CD14-positive monocyte (primary cell): ENCODE results near the gene ZDHHC9. TPM values are rescaled to one million over a fixed set of nuclear protein-coding genes. Genes with fewer than 3 reads are reported as not detected.

Experiments used
- DNase-seq, 3 donors: peaks; one replicate each; pipeline ENCODE4 v3.0.0-alpha.2; 2011 to 2022
- H2AFZ ChIP-seq: 2 replicates; pipeline ENCODE4 v1.6.0; 2012; ENCODE audit warnings: mild to moderate bottlenecking, low read depth, low read length, inconsistent platforms; ENCODE audit not compliant: insufficient read depth, poor library complexity, severe bottlenecking
- H3K27ac ChIP-seq, 2 donors: 1 replicate in 1 of 2; 2 replicates in 1 of 2; pipeline ENCODE4 v1.5.1; 2012 to 2013; ENCODE audit warnings: low read length in 2 of 2, control low read depth in 1 of 2, inconsistent platforms in 1 of 2, low read depth in 1 of 2, mild to moderate bottlenecking in 1 of 2
- H3K27me3 ChIP-seq, 2 donors: one replicate each; pipeline versions ENCODE4 v1.6.0 to v1.6.1; 2011 to 2013; ENCODE audit warnings: low read length in 2 of 2; ENCODE audit not compliant: control insufficient read depth in 2 of 2, insufficient read depth in 2 of 2
- H3K36me3 ChIP-seq, 2 donors: replicated peaks in 1 of 2; 1 replicate in 1 of 2; 2 replicates in 1 of 2; pipeline versions ENCODE4 v1.5.1 to v1.6.1; 2012 to 2013; ENCODE audit warnings: low read length in 2 of 2, control low read depth in 1 of 2, inconsistent platforms in 1 of 2, mild to moderate bottlenecking in 1 of 2; ENCODE audit not compliant: insufficient read depth in 2 of 2, control insufficient read depth in 1 of 2
- H3K4me1 ChIP-seq, 2 donors: 1 replicate in 1 of 2; 2 replicates in 1 of 2; pipeline versions ENCODE4 v1.5.1 to v1.6.1; 2012 to 2013; ENCODE audit warnings: low read length in 2 of 2, control low read depth in 1 of 2, inconsistent platforms in 1 of 2, mild to moderate bottlenecking in 1 of 2, moderate library complexity in 1 of 2; ENCODE audit not compliant: insufficient read depth in 2 of 2, control insufficient read depth in 1 of 2
- H3K4me2 ChIP-seq: replicated peaks from 2 replicates; pipeline ENCODE3; 2012; ENCODE audit warnings: low read length, moderate library complexity, mild to moderate bottlenecking; ENCODE audit not compliant: poor library complexity, severe bottlenecking; ENCODE audit errors: extremely low read depth
- H3K4me3 ChIP-seq, 3 experiments: fragments of 200-600 bp in 1 of 3; sonication (generic) in 1 of 3; replicated peaks in 1 of 3; 1 replicate in 2 of 3; 2 replicates in 1 of 3; pipeline ENCODE4 v1.5.1; 2011 to 2013; ENCODE audit warnings: low read length in 3 of 3, mild to moderate bottlenecking in 3 of 3, control low read depth in 2 of 3, low read depth in 2 of 3, inconsistent platforms in 1 of 3, moderate library complexity in 1 of 3
- H3K79me2 ChIP-seq: 2 replicates; pipeline ENCODE4 v1.6.0; 2012; ENCODE audit warnings: mild to moderate bottlenecking, control low read depth, inconsistent platforms, low read length, moderate library complexity; ENCODE audit not compliant: insufficient read depth
- H3K9ac ChIP-seq: 2 replicates; pipeline ENCODE4 v1.6.0; 2017; ENCODE audit warnings: low read length, mild to moderate bottlenecking; ENCODE audit not compliant: insufficient read depth, poor library complexity, severe bottlenecking
- H3K9me3 ChIP-seq, 2 donors: replicated peaks in 1 of 2; 1 replicate in 1 of 2; 2 replicates in 1 of 2; pipeline versions ENCODE4 v1.5.1 to v1.6.1; 2012 to 2013; ENCODE audit warnings: low read length in 2 of 2, control low read depth in 1 of 2; ENCODE audit not compliant: control insufficient read depth in 1 of 2, insufficient read depth in 1 of 2
- H4K20me1 ChIP-seq: 2 replicates; pipeline ENCODE4 v1.6.0; 2012; ENCODE audit warnings: mild to moderate bottlenecking, low read length, control low read depth, moderate library complexity; ENCODE audit not compliant: insufficient read depth
- H3K27ac Mint-ChIP-seq, 7 donors: one replicate each; pipeline ENCODE4 v1.8.0; 2020; ENCODE audit warnings: mild to moderate bottlenecking in 7 of 7, mixed read lengths in 7 of 7, moderate library complexity in 6 of 7, inconsistent platforms in 2 of 7
- H3K27me3 Mint-ChIP-seq, 3 donors: one replicate each; pipeline ENCODE4 v1.8.0; 2021 to 2022; ENCODE audit warnings: low read depth in 3 of 3, mild to moderate bottlenecking in 3 of 3, mixed read lengths in 3 of 3, moderate library complexity in 3 of 3, inconsistent platforms in 1 of 3
- H3K36me3 Mint-ChIP-seq, 2 donors: one replicate each; pipeline ENCODE4 v1.8.0; 2020; ENCODE audit warnings: mixed read lengths in 2 of 2, inconsistent platforms in 1 of 2, mild to moderate bottlenecking in 1 of 2
- H3K4me1 Mint-ChIP-seq: one replicate; pipeline ENCODE4 v1.8.0; 2020; ENCODE audit warnings: mild to moderate bottlenecking, mixed read lengths
- H3K4me3 Mint-ChIP-seq, 2 donors: one replicate each; pipeline ENCODE4 v1.8.0; 2020; ENCODE audit warnings: mild to moderate bottlenecking in 2 of 2, mixed read lengths in 2 of 2, moderate library complexity in 1 of 2
- H3K9me3 Mint-ChIP-seq, 7 donors: one replicate each; pipeline ENCODE4 v1.8.0; 2020 to 2022; ENCODE audit warnings: mixed read lengths in 7 of 7, mild to moderate bottlenecking in 6 of 7, moderate library complexity in 6 of 7, inconsistent platforms in 2 of 7
- WGBS: methylation state at CpG from one replicate; pipeline ENCODE4 v1.1.5; 2013; ENCODE audit warnings: missing lambda C conversion rate; ENCODE audit not compliant: insufficient coverage; 5-methylcytosine and 5-hydroxymethylcytosine counted together
- intact Hi-C, 2 donors: fragments of 100-400 bp; cut with micrococcal nuclease; formaldehyde crosslinking; loops; one replicate each; pipeline versions ENCODE4 v1.15.0 to v1.15.1; 2023
- polyA plus RNA-seq, 3 donors: library from polyadenylated mRNA; depleted of rRNA in 1 of 3; unstranded in 2 of 3; stranded (reverse) in 1 of 3; fragments of 300-500 nt in 2 of 3; fragments of >200 nt in 1 of 3; fragmentation: Illumina TruSeq in 2 of 3; gene quantifications; 1 replicate in 2 of 3; 2 replicates in 1 of 3; pipeline ENCODE4 v1.2.3, GENCODE V29; 2012 to 2021
- TF ChIP-seq, protein P1 (sequence below): fragments of 200-600 bp; IDR thresholded peaks from one replicate; pipeline ENCODE4 v1.8.0; 2022; ENCODE audit warnings: antibody characterized with exemption, mild to moderate bottlenecking

ZDHHC9 gene
- polyA plus RNA-seq, 3 donors, result 1.5 to 2.8 (median 2.7) TPM

DNA sequence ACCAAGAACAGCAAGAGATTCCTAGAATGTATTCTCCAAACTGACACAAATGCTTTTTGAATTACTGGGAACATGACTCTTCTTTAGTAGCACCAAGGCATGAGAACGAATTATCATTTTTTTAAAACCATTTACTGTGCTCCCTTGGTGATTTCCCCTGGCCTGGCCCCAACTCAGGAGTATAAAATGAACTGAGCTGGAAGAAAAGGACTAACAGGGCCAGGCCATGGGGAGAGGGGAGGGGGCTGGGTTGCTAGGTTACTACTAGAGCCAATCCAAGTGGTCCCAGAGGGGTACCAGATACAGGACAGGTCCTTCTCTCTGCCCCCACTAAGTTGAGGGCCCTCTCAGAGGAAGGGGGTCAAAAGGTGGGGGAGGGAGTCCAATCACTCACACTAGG lies 40.8 kb downstream of the ZDHHC9 start:
- H3K27me3 Mint-ChIP-seq, result peaks cover 0 to 10% (median 1%) of the 10 kb centered on the region in 3 donors
- no peak overlapping the region for H3K27ac Mint-ChIP-seq
- no peaks in the 10 kb centered on the region for H3K27me3 ChIP-seq
- no peaks in the 10 kb centered on the region for H4K20me1 ChIP-seq
- peaks cover 20 to 24% of the 10 kb centered on the region in 2 donors for H3K4me1 ChIP-seq
- H3K4me3 ChIP-seq, result no peak overlapping the region
- H3K36me3 Mint-ChIP-seq, result peaks cover 8 to 16% of the 10 kb centered on the region in 2 donors
- intact Hi-C loops, result no loop called here
- no peaks in the 10 kb centered on the region for H3K79me2 ChIP-seq
- WGBS, result no CpG with 5 or more reads among the region's 1 CpG
- no peak overlapping the region for H3K4me3 Mint-ChIP-seq
- H3K9me3 Mint-ChIP-seq, result no peaks in the 10 kb centered on the region
- TF ChIP-seq, protein P1, sequence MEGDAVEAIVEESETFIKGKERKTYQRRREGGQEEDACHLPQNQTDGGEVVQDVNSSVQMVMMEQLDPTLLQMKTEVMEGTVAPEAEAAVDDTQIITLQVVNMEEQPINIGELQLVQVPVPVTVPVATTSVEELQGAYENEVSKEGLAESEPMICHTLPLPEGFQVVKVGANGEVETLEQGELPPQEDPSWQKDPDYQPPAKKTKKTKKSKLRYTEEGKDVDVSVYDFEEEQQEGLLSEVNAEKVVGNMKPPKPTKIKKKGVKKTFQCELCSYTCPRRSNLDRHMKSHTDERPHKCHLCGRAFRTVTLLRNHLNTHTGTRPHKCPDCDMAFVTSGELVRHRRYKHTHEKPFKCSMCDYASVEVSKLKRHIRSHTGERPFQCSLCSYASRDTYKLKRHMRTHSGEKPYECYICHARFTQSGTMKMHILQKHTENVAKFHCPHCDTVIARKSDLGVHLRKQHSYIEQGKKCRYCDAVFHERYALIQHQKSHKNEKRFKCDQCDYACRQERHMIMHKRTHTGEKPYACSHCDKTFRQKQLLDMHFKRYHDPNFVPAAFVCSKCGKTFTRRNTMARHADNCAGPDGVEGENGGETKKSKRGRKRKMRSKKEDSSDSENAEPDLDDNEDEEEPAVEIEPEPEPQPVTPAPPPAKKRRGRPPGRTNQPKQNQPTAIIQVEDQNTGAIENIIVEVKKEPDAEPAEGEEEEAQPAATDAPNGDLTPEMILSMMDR, result no peak
- peaks cover 30% of the 10 kb centered on the region for H3K4me1 Mint-ChIP-seq
- no peak for DNase-seq
- no peaks in the 10 kb centered on the region for H3K9me3 ChIP-seq
- no peak overlapping the region for H3K4me2 ChIP-seq
- H3K36me3 ChIP-seq, result peaks cover 3 to 14% of the 10 kb centered on the region in 2 donors
- no peak overlapping the region for H3K9ac ChIP-seq
- no peak overlapping the region for H3K27ac ChIP-seq
- no peak overlapping the region for H2AFZ ChIP-seq

DNA sequence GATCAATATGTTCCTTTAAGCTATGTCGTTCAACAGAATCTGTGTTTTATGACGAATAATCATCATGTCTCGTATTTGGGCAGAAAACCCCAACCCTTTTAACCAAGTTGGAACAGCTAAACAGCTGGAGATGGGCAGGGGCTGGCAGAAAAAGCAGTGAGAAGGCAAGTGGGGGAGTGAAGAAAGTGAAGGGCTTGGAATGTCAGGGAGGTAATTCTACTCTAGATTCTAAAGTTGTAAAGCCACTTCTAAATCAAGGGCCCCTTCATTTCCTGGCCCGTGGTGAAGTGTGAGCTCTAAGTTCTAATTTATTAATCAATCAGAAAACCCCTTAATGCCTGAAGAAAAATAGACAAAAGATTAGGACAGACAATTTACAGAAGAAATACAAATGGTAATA lies 43.5 kb downstream of the ZDHHC9 start:
- Mint-ChIP-seq H3K27ac (no peak overlapping the region), H3K9me3 (no peaks in the 10 kb centered on the region), H3K27me3 (peaks cover 0 to 11% (median 1%) of the 10 kb centered on the region in 3 donors), H3K4me3 (no peak overlapping the region), H3K36me3 (peaks cover 21 to 35% of the 10 kb centered on the region in 2 donors), H3K4me1 (peaks cover 38% of the 10 kb centered on the region)
- no peak for DNase-seq
- Histone ChIP-seq H3K9ac (no peak overlapping the region), H3K4me1 (peaks cover 18 to 27% of the 10 kb centered on the region in 2 donors), H3K36me3 (peaks cover 26 to 39% of the 10 kb centered on the region in 2 donors), H4K20me1 (peaks cover 23% of the 10 kb centered on the region), H3K9me3 (no peaks in the 10 kb centered on the region), H3K4me2 (no peak overlapping the region), H2AFZ (no peak overlapping the region), H3K4me3 (no peak overlapping the region), H3K79me2 (no peaks in the 10 kb centered on the region), H3K27me3 (no peaks in the 10 kb centered on the region), H3K27ac (no peak overlapping the region)
- no CpG with 5 or more reads among the region's 4 CpGs for WGBS
- TF ChIP-seq, protein P1, result no peak
- intact Hi-C loops, result no loop called here
